HG03469 (cell line): Measurements from ENCODE around the gene CSAD.
"Not testable (repeated sequence)": the region's sequence is repeated elsewhere in the genome, so short reads cannot be mapped to it uniquely, and the experiment has no call there.

Source experiments
- ATAC-seq: cut with Tn5 transposase; IDR thresholded peaks from one replicate; pipeline ENCODE4 v1.9.1; 2021; ENCODE audit warnings: mild to moderate bottlenecking, moderate library complexity, moderate number of reproducible peaks; ENCODE audit not compliant: unreplicated experiment

Gene CSAD

DNA sequence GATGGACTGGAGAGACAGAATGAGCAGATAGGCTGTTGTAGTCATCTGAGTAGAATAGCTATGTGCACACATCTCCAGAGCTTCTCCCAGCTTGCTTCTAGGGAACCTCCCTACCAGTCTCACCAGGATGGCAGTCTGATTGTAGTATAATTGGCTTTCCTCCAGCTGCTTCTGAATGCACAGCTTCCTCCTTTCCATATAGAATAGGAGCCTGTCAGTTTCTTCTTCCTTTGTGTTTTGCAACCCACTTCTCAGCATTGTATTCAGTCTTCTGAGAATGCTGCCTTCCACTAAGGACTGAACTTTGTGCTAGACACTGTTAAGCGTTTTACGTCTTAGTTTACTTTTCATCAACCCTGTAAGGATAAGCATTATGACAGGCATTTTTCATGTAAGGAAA is 2.2 kb upstream of the CSAD start:
- ATAC-seq: no peak

DNA sequence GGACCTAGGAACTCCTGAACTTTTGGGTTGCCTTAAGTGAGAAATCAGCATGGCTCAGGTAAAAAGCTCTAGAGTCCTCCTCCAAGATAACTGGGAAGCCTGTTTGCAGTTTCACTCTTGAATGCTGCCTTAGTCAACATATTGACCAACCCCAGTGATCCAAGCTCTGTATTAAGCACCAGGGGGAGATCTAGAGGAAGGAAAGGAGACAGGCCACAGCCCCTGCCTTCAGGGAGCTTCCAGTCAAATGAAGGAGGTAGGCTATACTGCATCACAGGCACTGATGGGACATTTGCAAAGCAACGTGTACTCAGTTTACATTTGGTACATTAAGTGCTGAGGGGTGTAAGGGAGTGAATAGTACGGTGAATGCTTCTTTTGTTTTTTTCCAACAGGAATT is 1.2 kb upstream of the CSAD start:
- no peak for ATAC-seq

DNA sequence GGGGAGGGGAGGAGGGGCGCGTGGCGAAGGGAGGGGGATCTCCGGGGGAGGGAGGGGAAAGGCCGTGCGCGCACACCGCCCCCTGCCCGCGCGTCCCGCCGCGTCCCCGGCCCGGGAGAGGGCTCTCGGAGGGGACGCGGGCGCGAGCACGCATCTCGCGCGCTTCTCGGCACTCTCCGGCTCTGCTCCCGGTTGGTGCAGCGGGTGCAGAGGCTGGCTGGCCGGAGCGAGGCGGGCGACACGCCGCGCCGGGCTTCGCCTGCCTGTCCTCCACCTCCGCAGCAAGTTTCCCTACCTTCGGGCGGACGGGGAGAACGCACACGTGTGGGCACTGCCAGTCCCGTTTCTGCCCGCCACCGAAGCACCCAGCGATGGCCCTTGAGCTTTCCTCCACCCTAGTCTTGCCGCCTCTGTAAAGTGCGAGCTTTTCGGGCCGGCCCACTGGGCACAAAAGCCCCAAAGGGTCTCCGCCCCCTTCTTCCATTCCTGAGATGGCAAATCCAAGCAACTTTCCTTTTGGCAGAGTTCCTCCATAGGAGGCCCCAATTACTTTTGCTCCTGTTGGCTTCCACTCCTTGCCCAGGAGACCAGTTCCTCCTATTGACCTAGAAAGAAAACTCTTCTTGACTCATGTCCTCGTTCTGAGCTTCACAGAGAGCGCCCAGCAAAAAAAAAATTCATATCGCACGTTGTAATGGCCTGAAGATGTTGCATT is 363 bp upstream of the CSAD start:
- ATAC-seq: peak; percentile 23

DNA sequence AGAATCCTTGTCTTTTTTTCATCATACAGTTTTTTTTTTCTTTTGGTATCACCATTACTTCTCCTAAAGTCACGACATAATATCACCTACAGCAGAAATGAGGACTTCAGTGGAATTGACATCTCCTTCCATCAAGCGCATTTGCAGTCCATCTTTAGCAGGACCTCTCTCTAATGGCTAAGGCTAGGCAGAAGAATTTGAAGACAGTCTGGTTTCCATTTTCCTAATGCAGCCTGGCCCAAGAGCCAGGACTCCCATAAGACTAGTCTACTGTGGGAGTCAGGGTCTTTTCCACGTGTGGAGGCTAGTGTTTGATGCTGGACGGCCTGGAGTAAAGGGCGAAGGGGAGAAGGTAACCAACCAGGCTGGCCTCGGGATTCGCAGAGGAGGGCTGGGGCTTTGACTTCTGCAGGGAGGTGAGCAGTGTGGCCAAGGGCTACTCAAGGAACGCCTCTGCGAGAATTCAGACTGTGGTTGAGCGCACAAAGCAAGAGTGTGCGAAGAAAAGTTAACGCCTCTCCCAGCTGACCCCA is 972 bp downstream of the CSAD start:
- no peak for ATAC-seq

DNA sequence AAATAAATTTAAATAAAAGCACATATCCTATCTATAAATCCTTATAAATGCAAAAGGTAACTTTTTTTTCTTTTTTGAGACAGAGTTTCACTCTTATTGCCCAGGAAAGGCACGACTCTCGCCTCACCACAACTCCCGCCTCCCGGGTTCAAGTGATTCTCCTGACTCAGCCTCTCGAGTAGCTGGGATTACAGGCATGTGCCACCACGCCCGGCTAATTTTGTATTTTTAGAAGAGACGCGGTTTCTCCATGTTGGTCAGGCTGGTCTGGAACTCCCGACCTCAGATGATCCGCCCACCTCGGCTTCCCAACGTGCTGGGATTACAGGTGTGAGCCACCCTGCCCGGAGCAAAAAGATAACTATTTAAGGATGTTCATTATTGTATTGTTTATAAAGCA is 1.9 kb downstream of the CSAD start:
- ATAC-seq: not testable (repeated sequence)

DNA sequence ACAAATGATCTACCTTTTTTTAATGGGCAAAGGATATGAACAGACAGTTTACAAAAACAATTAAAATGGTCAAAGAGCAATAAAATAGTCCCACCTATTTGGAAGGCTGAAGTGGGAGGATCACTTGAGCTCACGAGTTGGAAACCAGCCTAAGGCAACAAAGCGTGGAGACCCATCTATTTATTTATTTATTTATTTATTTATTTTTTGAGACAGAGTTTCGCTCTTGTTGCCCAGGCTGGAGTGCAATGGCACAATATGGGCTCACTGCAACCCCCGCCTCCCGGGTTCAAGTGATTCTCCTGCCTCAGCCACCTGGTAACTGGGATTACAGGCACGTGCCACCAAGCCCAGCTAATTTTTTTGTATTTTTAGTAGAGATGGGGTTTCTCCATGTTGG is 3.3 kb downstream of the CSAD start:
- not testable (repeated sequence) for ATAC-seq

DNA sequence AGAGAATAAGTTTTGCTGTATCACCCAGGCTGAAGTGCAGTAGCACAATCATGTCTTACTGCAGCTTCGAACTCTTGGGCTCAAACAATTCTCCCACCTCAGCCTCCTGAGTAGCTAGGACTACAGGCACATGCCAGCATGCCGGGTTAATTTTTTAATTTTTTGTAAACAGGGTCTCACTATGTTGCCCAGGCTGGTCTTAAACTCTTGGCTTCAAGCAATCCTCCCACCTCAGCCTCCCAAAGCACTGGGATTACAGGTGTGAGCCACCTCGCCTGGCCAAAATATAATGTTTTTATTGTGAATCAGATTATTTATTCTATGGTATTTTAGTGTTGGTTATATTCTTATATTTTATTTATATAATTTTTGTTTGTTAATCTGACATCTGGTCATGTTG is 4.0 kb downstream of the CSAD start:
- ATAC-seq: no peak

DNA sequence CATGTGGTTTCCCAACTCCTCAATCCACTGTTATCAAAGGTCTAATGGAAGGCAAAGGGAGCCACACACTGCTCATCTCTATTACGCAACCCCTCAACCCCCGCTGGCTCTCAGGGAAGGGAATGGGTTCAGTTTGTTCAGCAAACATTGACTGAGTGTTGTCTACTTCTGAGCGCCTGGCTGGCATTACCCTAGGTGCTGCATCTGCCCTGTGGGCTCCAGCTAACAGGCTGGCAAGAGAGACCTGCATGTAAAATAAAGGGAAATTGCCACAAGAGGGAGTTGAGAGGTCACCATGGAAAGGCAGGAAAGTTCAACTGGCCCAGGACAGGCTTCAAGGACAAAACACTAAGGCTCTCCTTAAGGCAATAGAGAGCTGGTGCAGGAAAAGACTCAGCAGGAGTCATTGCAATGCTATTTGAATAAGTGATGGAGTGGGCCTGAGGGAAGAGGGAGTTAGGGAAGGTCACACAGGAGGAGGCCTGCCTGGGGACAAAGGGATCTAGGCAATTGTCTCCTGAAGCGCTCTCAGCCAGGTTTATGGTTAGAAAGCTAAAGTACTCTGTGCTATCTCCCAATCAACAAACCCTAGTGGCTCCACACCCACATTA is 5.7 kb downstream of the CSAD start:
- ATAC-seq: no peak

DNA sequence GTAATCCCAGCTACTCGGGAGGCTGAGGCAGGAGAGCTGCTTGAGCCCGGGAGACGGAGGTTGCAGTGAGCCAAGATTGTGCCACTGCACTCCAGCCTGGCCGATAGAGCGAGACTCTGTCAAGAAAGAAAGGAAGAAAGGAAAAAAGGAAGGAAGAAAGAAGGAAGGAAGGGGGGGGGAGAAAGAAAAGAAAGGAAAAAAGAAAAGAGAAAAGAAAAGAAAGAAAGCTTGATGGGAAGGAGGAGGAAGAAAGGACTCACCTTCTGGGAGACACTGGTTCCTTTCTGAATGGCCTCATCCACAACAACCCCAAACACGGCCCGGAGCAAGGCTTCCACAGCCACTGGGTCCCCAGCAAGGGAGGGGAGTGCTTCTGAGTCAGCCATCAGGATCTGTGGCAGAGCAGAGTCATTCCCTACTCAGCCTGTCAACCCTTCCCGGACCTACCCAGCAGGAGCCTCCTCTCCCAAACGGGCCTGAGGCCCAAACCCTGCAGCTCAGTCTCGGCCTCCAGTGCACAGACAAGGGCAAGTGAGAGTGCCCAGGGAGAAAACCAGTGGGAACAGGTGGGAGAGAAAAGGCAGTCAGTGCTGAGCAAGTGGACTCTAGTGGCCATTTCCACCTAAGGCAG is 7.5 kb downstream of the CSAD start:
- ATAC-seq: no peak

DNA sequence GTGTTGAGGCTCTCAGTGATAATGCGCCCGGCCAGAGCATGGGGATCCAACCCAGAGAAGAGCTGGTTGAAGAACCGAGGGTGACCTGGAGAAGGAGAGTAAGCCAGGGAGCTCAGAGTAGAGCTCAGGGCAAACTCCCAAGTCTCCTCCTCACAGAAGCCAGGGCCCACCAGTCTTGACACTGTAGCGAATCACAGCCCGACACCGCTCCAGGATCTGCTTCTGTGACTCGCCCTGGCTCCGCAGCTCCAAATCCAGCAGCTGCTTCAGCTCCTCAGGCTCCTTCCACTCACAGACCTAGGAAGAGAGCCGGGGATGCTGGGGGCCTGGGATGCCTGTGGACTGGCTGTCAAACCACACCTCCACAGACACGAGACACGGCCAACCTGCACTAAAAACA is 8.4 kb downstream of the CSAD start:
- no peak for ATAC-seq

DNA sequence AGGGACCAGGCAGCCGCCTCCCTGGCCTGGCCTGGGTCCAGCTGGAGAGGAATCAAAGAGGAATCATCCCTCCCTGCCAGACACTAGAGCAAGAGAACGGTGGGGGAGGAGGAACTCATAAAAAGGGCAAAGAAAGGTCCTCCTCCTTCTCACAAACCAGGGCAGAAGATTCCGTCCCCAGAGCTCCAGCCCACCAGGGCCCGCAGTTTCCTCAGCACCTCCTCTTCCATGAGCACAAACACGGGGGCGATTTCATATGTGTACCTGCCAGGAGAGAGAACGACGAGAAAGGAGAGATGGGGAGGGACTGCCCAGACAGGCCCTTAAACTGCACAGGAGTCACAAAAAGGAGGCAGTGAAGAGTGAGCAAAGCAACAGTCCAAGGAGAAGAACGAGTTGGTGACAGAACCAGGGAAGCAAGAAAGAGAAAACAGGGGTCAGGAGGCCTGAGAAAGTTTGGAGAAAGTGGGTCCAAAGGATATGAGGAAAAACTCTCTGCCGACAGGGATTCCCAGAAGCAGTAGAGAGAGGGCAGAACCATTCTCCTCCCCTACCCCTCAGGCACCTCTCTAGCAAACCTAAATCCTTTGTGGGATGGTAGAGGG is 8.9 kb downstream of the CSAD start:
- ATAC-seq: no peak

DNA sequence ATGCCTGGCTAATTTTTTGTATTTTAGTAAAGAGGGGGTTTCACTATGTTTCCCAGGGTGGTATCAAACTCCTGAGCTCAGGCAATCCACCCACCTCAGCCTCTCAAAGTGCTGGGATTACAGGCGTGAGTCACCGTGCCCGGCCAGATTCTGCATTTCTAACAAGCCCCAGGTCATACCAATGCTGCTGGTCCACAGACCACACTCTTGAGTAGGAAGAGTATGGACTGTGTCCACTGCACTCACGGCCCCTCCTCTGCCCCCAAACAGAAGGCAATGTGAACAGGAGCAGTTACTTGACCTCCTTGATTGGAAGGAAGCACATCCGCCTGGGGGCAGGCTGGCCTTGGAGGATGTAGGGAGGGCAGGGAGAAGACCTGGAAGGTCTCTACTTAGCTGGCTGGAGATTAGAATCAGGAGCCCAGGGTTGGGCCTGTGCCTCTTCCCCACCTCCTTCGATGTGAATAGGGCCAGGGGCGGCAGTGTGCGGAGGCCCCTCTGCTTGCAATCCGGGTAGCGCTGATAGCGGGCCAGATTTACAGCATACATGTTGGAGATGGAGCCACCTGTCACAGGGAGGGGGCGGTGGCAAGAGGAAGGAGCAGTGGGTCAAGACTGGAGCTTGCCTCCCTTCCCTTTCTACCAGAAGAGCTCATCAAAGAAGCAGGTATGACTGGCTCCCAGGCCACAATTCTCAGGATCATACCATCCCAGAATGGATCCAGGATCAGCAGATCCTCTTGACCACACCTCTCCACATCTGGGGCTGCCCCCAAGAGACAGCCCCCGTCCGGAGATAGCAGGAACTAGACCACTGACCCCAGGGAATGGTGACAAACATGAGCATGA is 9.6 kb downstream of the CSAD start:
- no peak for ATAC-seq

DNA sequence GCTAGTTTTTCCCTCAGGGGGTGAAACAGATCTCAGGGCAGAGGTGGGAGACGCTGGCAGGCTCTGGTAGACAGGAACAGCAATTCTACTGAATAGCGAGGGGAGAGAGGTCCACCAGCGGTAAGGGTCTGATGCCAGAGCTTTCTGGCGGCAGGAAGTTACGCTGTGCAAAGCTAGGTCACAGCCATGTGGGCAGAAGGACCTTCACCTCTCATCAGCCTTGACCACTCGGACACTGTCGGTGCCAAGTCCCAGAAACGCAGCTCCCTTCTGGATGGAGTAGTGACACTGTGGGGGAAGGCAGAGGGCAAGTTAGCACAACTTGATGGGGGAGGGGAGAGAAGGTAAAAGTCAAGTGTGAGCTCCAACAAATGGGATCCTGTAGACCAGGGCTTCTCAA is 10.5 kb downstream of the CSAD start:
- ATAC-seq: no peak

DNA sequence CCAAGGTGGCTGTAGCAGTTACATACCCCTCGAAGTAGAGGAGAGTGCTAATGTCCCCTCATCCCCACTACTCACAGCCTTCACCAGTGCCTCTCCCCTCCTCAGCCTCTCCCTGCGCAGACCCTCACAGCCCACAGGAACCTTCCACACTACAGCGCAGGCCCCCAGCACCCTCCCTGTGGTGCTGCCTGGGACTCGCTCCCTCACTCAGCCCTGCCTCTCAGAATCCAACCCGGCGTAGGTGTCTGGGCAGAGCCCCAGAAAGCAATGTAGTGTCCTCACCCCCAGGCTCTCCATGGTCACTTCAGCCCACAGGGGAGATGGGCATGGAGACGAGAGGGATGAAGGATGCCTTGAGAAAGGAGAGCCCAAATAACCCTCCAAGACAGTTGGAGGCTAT is 11.1 kb downstream of the CSAD start:
- no peak for ATAC-seq

DNA sequence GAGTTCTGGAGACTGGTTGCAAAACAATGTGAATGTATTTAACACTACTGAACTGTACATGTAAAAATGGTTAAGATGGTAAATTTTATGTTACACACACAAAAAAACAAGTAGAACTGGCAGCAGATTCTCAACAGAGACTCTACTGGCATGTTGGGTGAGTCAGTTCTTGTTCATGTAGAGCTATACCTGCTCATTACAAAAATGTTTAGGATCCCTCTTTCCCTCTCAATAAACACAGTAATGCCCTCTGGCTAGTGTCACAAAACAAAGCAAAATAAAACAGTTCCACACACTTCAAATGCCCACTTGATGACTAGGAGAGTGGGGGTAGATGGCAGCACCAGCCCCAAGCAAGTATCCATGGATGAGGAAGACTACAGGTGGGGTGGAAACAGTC is 13.9 kb downstream of the CSAD start:
- no peak for ATAC-seq

DNA sequence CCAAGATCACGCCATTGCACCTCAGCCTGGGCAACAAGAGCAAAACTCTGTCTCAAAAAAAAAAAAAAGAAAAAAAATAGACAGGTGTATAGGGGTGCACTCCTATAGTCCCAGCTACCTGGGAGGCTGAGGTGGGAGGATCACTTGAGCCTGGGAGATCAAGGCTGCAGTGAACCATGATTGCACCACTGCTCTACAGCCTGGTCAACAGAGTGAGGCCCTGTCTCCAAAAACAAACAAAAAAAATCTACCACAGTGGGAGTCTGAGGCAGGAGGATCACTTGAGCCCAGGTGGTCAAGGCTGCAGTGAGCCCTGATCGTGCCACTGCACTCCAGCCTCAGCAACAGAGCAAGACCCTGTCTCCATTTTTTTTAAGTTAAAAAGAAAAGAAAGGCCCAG is 17.7 kb downstream of the CSAD start:
- ATAC-seq: not testable (repeated sequence)

DNA sequence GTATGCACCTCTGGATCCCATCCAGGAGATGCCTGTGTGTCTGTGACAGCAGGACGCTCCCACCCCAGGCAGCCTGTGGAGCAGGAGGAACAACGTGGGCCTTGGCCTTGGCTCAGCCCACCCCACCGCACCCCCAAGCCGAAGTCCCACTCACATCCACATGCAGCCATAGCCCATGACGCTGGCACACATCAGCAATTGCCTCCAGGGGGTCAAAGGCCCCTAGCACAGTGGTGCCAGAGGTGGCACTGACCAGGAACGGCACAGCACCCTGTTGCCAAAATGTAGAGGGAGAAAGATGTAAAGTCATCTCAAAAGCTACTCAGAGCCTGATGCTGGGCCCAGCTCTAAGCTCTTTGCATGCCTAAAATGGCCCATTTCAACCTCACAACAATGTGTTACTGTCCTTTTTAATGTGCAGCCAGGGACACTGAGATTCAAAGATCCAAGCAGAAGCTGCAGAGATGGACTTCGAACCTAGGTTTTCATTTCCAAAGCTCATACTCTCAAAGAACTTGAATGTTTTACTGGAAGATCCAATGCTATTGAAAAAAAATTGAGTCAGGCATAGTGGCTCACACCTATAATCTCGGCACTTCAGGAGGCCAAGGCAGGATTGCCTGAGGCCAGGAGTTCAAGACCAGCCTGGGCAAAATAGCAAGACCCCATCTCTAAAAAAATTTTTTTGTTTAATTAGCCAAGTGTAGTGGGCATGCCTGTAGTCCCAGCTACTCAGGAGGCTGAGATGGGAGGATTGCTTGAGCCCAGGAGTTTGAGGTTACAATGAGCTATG is 19.4 kb downstream of the CSAD start:
- no peak for ATAC-seq

DNA sequence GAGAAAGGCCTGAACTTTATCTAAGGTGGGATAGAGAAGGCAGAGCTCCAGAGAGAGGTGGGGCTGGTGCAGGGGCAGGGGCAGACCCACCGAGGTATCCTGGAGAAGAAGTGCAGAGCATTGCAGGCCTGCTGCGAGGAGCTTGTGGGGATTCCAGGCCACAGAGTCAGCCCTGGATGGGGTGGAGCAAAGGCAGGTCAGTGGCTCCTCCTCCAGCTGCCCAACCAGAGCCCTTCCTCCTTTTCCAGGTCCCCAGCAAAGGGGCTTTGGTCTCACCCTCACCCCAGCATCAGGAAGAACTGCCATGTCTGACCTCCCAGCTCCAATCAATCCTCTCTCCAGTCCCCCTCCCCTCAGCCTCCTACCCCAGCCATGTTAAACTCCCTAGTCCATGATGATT is 20.1 kb downstream of the CSAD start:
- ATAC-seq: no peak

DNA sequence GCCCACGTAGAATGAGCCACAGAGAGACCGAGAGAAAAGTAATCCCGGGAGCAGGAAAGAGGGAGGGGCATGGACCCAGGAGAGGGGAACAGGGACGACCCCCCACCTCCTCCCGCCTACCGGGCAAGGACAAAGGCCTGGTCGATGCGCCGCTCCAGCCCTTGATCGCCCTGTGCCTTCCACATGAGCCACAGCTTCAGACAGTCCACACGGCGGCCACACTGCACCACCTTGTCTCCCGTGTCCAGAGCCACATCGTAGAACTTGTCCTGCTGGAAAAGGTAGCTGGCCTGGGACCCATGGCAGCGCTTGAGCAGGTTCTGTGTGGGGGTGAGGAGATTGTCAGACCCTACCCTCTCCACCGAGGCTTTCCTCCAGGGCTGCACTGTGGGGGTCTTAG is 20.7 kb downstream of the CSAD start:
- no peak for ATAC-seq

DNA sequence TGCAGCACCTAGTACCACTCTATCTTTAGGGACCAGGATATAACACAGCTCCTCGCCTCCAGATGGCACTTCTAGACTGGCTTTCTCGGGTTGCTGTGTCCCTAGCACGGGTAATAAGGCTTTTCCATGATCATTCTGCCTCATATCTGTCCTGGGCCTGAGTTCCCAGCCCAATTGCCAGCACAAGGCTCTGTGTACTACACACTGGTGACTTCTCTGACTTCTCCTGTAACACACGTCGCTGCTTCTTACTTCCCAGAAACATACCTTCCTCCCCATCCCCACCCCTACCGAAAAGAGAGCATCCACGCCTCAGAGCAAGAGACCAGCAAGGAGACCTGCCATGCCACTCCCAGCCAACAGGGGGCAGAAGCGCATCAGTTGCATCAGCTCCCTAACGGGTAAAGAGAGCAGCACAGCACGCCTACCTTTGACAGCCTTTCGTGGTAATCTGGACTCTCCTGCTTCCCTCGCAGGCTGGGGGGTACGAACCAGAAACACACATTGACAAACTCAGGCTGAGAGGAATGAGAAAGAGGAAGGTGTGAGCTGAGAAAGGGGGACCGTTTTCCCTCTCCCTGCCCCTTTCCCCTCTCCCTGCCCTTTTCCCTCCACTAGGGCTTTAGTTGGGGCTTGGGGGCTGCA is 21.4 kb downstream of the CSAD start:
- ATAC-seq: no peak
